Peyer's patch (tissue), 4 donors: ENCODE data around the gene MAP2K5.

Source experiments
- CTCF ChIP-seq, 6 experiments: fragments of 450-650 bp in 4 of 6; fragments of 200-600 bp in 2 of 6; sonication (generic) in 1 of 6; IDR thresholded peaks; one replicate each; pipeline ENCODE4 v1.5.1; 2017 to 2019; ENCODE audit warnings: antibody characterized with exemption in 6 of 6, mild to moderate bottlenecking in 3 of 6, moderate library complexity in 1 of 6
- POLR2A ChIP-seq, 2 donors: fragments of 450-650 bp; IDR thresholded peaks; one replicate each; pipeline ENCODE4 v1.5.1; 2017; ENCODE audit warnings: antibody characterized with exemption in 2 of 2, mild to moderate bottlenecking in 2 of 2, moderate library complexity in 2 of 2

- no peak for TF ChIP-seq POLR2A (IDR thresholded peaks at IDR 0.05)
- no peak for TF ChIP-seq CTCF (IDR thresholded peaks at IDR 0.05)
These were observed 27.4 kb upstream of the MAP2K5 start for GRCh38 chr15:67515090-67515489.
